Measurements from ENCODE around the gene SNRNP40. TPM values are rescaled to one million over a fixed set of nuclear protein-coding genes. Genes with fewer than 3 reads are reported as not detected.

SNRNP40 gene
- total RNA-seq, 1 donor: 112 TPM

- no peak overlapping the region for H3K4me3 ChIP-seq (ENCODE audit: low read depth, low read length)
- TF ChIP-seq CTCF (IDR thresholded peaks at IDR 0.05; ENCODE audit: insufficient read depth, low read length): no peak
- no peak for DNase-seq (ENCODE audit: low read depth)
These were observed 62.4 kb downstream of the SNRNP40 start for GRCh38 chr1:31234123-31234708.

GRCh38 chr1:31232689-31233088 is 63.9 kb downstream of the SNRNP40 start:
- no peak for DNase-seq (ENCODE audit: low read depth)
- TF ChIP-seq CTCF (IDR thresholded peaks at IDR 0.05; ENCODE audit: insufficient read depth, low read length): no peak
- H3K4me3 ChIP-seq (ENCODE audit: low read depth, low read length): no peak overlapping the region

- no peak for TF ChIP-seq CTCF (IDR thresholded peaks at IDR 0.05; ENCODE audit: insufficient read depth, low read length)
- no peak overlapping the region for H3K4me3 ChIP-seq (ENCODE audit: low read depth, low read length)
These were observed 64.8 kb downstream of the SNRNP40 start for GRCh38 chr1:31231802-31232201.

GRCh38 chr1:31230378-31230777 is 66.2 kb downstream of the SNRNP40 start:
- DNase-seq (ENCODE audit: low read depth): no peak
- no peak overlapping the region for H3K4me3 ChIP-seq (ENCODE audit: low read depth, low read length)
- TF ChIP-seq CTCF (IDR thresholded peaks at IDR 0.05; ENCODE audit: insufficient read depth, low read length): no peak

More at GRCh38 chr1:31231802-31232201, 64.8 kb downstream of the SNRNP40 start:
- no peak for DNase-seq (ENCODE audit: low read depth)

- H3K4me3 ChIP-seq (ENCODE audit: low read depth, low read length): no peak overlapping the region
- TF ChIP-seq CTCF (IDR thresholded peaks at IDR 0.05; ENCODE audit: insufficient read depth, low read length): no peak
- DNase-seq (ENCODE audit: low read depth): no peak
These were observed 67.6 kb downstream of the SNRNP40 start for GRCh38 chr1:31228986-31229385.

GRCh38 chr1:31227891-31228568 is 68.6 kb downstream of the SNRNP40 start:
- no peak for TF ChIP-seq CTCF (IDR thresholded peaks at IDR 0.05; ENCODE audit: insufficient read depth, low read length)
- no peak overlapping the region for H3K4me3 ChIP-seq (ENCODE audit: low read depth, low read length)
- DNase-seq (ENCODE audit: low read depth): no peak

Data from fibroblast of the aortic adventitia (primary cell).